Pancreas (tissue), 10 donors: ENCODE measurements around the gene CNTN3. TPM values are rescaled to one million over a fixed set of nuclear protein-coding genes. Genes with fewer than 3 reads are reported as not detected.

ENCODE experiments used
- ATAC-seq, 4 donors: fragments of 200-7000 bp; cut with Tn5 transposase; one replicate each; pipeline versions ENCODE4 v1.8.0 to v1.9.1; 2020; ENCODE audit warnings: mild to moderate bottlenecking in 4 of 4, moderate library complexity in 4 of 4
- DNase-seq, 6 donors: peaks; one replicate each; pipeline ENCODE4 v3.0.0-alpha.2; 2020
- FAIRE-seq: peaks from 2 replicates; lab custom pipeline; 2012; peaks lifted over from hg19 to GRCh38; lab: Jason Lieb, UNC
- H3K27ac ChIP-seq, 4 donors: fragments of 200-600 bp; sonication (generic); 1 replicate in 3 of 4; 2 replicates in 1 of 4; pipeline versions ENCODE4 v1.5.0 to v1.8.0; 2020
- H3K27me3 ChIP-seq, 4 donors: fragments of 200-600 bp; one replicate each; pipeline ENCODE4 v1.8.0; 2021
- H3K36me3 ChIP-seq, 3 donors: fragments of 200-600 bp; sonication (generic) in 1 of 3; one replicate each; pipeline versions ENCODE4 v1.5.0 to v1.8.0; 2020 to 2021
- H3K4me1 ChIP-seq, 3 donors: fragments of 200-600 bp; one replicate each; pipeline ENCODE4 v1.8.0; 2021
- H3K4me3 ChIP-seq, 4 donors: fragments of 200-600 bp; sonication (generic) in 2 of 4; one replicate each; pipeline versions ENCODE4 v1.5.0 to v1.8.0; 2020 to 2021
- H3K9me3 ChIP-seq, 4 donors: fragments of 200-600 bp; one replicate each; pipeline ENCODE4 v1.8.0; 2021
- CTCF ChIP-seq, 4 donors: fragments of 200-600 bp; sonication (generic) in 3 of 4; IDR thresholded peaks; one replicate each; pipeline versions ENCODE4 v1.5.0 to v1.8.0; 2021; ENCODE audit warnings: antibody characterized with exemption in 4 of 4
- WGBS, 2 donors: extraction: QIAGEN DNeasy Blood & Tissue Kit; methylation state at CpG; one replicate each; pipeline ENCODE4 v1.1.7; 2013; 5-methylcytosine and 5-hydroxymethylcytosine counted together
- intact Hi-C, 3 donors: fragments of 100-400 bp; cut with DNase I; formaldehyde crosslinking; loops; one replicate each; pipeline versions ENCODE4 v1.11.1 to v1.14.2; 2022
- polyA plus RNA-seq, 2 donors: library from polyadenylated mRNA; stranded (reverse); fragments of 200-250 nt; gene quantifications; one replicate each; pipeline ENCODE4 v1.2.3, GENCODE V29; 2013
- total RNA-seq, 6 donors: library from RNA; stranded (reverse); fragmentation: NEBNext Ultra II Directional in 4 of 6; extraction: Animal tissue kit (Norgen Biotek cat#: 25700) in 4 of 6; gene quantifications; one replicate each; pipeline versions ENCODE4 v1.2.1 to v1.2.4, GENCODE V29; 2021 to 2023
- donor health status: healthy with polysubstance abuse.
- donor health status: DM: no; HTN: no; CAD: no; lungs with moderate emphysema.
- donor health status: DM: no; HTN: no; CAD: no.
- donor health status: control.
- donor health status: control.
- donor health status: Bipolar disorder and iron deficiency.
- donor health status: DM: yes; HTN: yes; CAD: no.
- donor health status: DM: no; HTN: no; CAD: no.
- donor health status: DM: no; HTN: no; CAD: no.
- donor health status: DM: yes; HTN: yes; CAD: no.

Gene CNTN3
- total RNA-seq (1 to 10 TPM; 1.3 to 3.1 (median 2.0) TPM), polyA plus RNA-seq (1 to 10 TPM; 2.6 to 3.5 TPM)

- intact Hi-C loops = no loop called here
- Histone ChIP-seq H3K4me1 (no peaks in the 10 kb centered on the region), H3K27ac (peak within 1 kb of the TSS in 2 of 4 donors; percentile 19 to 45), H3K36me3 (no peaks in the 10 kb centered on the region), H3K4me3 (peak within 1 kb of the TSS; percentile 15 to 47 (median 33)), H3K27me3 (no peaks in the 10 kb centered on the region), H3K9me3 (no peaks in the 10 kb centered on the region)
- FAIRE-seq = no peak
- 1% methylated on average over 46 to 108 of the region's 108 CpGs for WGBS, 2 donors
- TF ChIP-seq CTCF (IDR thresholded peaks at IDR 0.05) = no peak
- ATAC-seq = peak; percentile 72 to 86 (median 74)
- DNase-seq = peak; percentile 25 to 71 (median 58)
These were observed at the start of gene CNTN3 for GRCh38 chr3:74614107-74614967. Gene CNTN3 (minus strand): TSS chr3:74614659. CDS start chr3:74521112, 93,547 bp downstream.

- Histone ChIP-seq H3K4me3 (no peak overlapping the region), H3K27ac (no peak overlapping the region), H3K4me1 (no peaks in the 10 kb centered on the region), H3K36me3 (no peaks in the 10 kb centered on the region), H3K27me3 (no peaks in the 10 kb centered on the region), H3K9me3 (no peaks in the 10 kb centered on the region)
- FAIRE-seq (no peak), ATAC-seq (no peak), DNase-seq (no peak)
- WGBS, 2 donors = 62 to 66% methylated on average over 3 of the region's 3 CpGs
- no peak for TF ChIP-seq CTCF (IDR thresholded peaks at IDR 0.05)
- intact Hi-C loops = no loop called here
These were observed 48.7 kb upstream of the CNTN3 start for GRCh38 chr3:74663178-74663577.

GRCh38 chr3:74661672-74662071 is 47.2 kb upstream of the CNTN3 start:
- peak in 2 of 4 donors; percentile 37 to 38 for ATAC-seq
- Histone ChIP-seq H3K27me3 (no peaks in the 10 kb centered on the region), H3K4me3 (no peak overlapping the region), H3K9me3 (no peaks in the 10 kb centered on the region), H3K27ac (no peak overlapping the region), H3K4me1 (no peaks in the 10 kb centered on the region), H3K36me3 (no peaks in the 10 kb centered on the region)
- no peak for DNase-seq
- intact Hi-C loops = no loop called here
- no peak for TF ChIP-seq CTCF (IDR thresholded peaks at IDR 0.05)
- FAIRE-seq = no peak

- Histone ChIP-seq H3K4me1 (no peaks in the 10 kb centered on the region), H3K36me3 (no peaks in the 10 kb centered on the region), H3K4me3 (no peak overlapping the region), H3K9me3 (no peaks in the 10 kb centered on the region), H3K27me3 (no peaks in the 10 kb centered on the region), H3K27ac (no peak overlapping the region)
- DNase-seq = no peak
- WGBS, 2 donors = 52 to 72% methylated on average over 2 of the region's 2 CpGs
- no peak for FAIRE-seq
- TF ChIP-seq CTCF (IDR thresholded peaks at IDR 0.05) = no peak
- intact Hi-C loops = no loop called here
- ATAC-seq = peak in 1 of 4 donors; percentile 56
These were observed 37.4 kb upstream of the CNTN3 start for GRCh38 chr3:74651885-74652284.

- WGBS, 2 donors = 41 to 55% methylated on average over 2 of the region's 2 CpGs
- intact Hi-C loops = no loop called here
- no peaks in the 10 kb centered on the region for H3K27me3 ChIP-seq
- no peak overlapping the region for H3K4me3 ChIP-seq
- DNase-seq (no peak), ATAC-seq (peak in 1 of 4 donors; percentile 64), FAIRE-seq (no peak)
- H3K36me3 ChIP-seq = no peaks in the 10 kb centered on the region
- no peaks in the 10 kb centered on the region for H3K9me3 ChIP-seq
- H3K27ac ChIP-seq = no peak overlapping the region
- no peaks in the 10 kb centered on the region for H3K4me1 ChIP-seq
- TF ChIP-seq CTCF (IDR thresholded peaks at IDR 0.05) = no peak
These were observed 36.8 kb upstream of the CNTN3 start for GRCh38 chr3:74651292-74651691.
